PC-3 (cell line): ENCODE results near the gene COL4A1. TPM values are rescaled to one million over a fixed set of nuclear protein-coding genes. Genes with fewer than 3 reads are reported as not detected.
"Not testable (repeated sequence)": the region's sequence is repeated elsewhere in the genome, so short reads cannot be mapped to it uniquely, and the experiment has no call there.

Source experiments
- ATAC-seq: fragments of 200-7000 bp; cut with Tn5 transposase; 2 replicates; pipeline ENCODE4 v1.9.1; 2020; ENCODE audit warnings: mild to moderate bottlenecking, moderate library complexity
- BruUV-seq: library from RNA; stranded (reverse); fragments of 400-500 nt; replicated peaks from 2 replicates; lab custom pipeline; 2021; lab: Mats Ljungman, UMichigan
- CTCF ChIA-PET: fragments of 300-600 bp; sonication (Branson Sonifier 250); formaldehyde crosslinking; loops from one replicate; lab custom pipeline; 2022; ENCODE audit warnings: antibody characterized with exemption; lab: Charles Lee
- POLR2A ChIA-PET: fragments of 300-600 bp; sonication (Branson Sonifier 250); formaldehyde crosslinking; loops from one replicate; lab custom pipeline; 2022; ENCODE audit warnings: antibody characterized with exemption; ENCODE audit not compliant: unreplicated experiment; lab: Charles Lee
- DNase-seq: peaks from one replicate; pipeline ENCODE4 v3.0.0-alpha.2; 2015
- H2AFZ ChIP-seq: fragments of 300-600 bp; sonication (generic); 2 replicates; pipeline ENCODE4 v1.6.0; 2016; ENCODE audit warnings: antibody characterized with exemption, low read length
- H3F3A ChIP-seq: fragments of 300-600 bp; sonication (generic); one replicate; pipeline ENCODE4 v1.6.0; 2017; ENCODE audit warnings: antibody characterized with exemption, low read length, control low read depth, mild to moderate bottlenecking; ENCODE audit not compliant: unreplicated experiment
- H3K27ac ChIP-seq: fragments of 300-600 bp; sonication (generic); 2 replicates; pipeline ENCODE4 v1.5.1; 2016; ENCODE audit warnings: mild to moderate bottlenecking, low read length
- H3K27me3 ChIP-seq: fragments of 300-600 bp; sonication (generic); 2 replicates; pipeline ENCODE4 v1.6.1; 2016; ENCODE audit warnings: low read length, mixed read lengths
- H3K36me3 ChIP-seq: fragments of 300-600 bp; sonication (generic); 2 replicates; pipeline ENCODE4 v1.6.1; 2016; ENCODE audit warnings: low read depth, mixed run types, low read length, mixed read lengths
- H3K4me1 ChIP-seq: fragments of 300-600 bp; sonication (generic); 2 replicates; pipeline ENCODE4 v1.5.1; 2016; ENCODE audit warnings: low read length; ENCODE audit not compliant: insufficient read depth
- H3K4me2 ChIP-seq: fragments of 300-600 bp; sonication (generic); 2 replicates; pipeline ENCODE4 v1.6.0; 2016; ENCODE audit warnings: low read length
- H3K4me3 ChIP-seq: fragments of 300-600 bp; sonication (generic); 2 replicates; pipeline ENCODE4 v1.5.1; 2016; ENCODE audit warnings: mild to moderate bottlenecking, low read length, mixed read lengths
- H3K79me2 ChIP-seq: fragments of 300-600 bp; sonication (generic); 2 replicates; pipeline ENCODE4 v1.6.1; 2017; ENCODE audit warnings: low read length, mixed read lengths
- H3K9ac ChIP-seq: fragments of 300-600 bp; sonication (generic); 2 replicates; pipeline ENCODE4 v1.6.0; 2016; ENCODE audit warnings: mild to moderate bottlenecking, low read length
- H3K9me2 ChIP-seq: fragments of 300-600 bp; sonication (generic); replicated peaks from 2 replicates; pipeline ENCODE4 v1.6.1; 2016; ENCODE audit warnings: mixed run types, low read length, mixed read lengths
- H3K9me3 ChIP-seq: fragments of 300-600 bp; sonication (generic); 2 replicates; pipeline ENCODE4 v1.6.1; 2016; ENCODE audit warnings: low read length, mixed read lengths
- H4K20me1 ChIP-seq: fragments of 300-600 bp; sonication (generic); 2 replicates; pipeline ENCODE4 v1.6.1; 2016; ENCODE audit warnings: low read length, mixed read lengths
- EZH2 ChIP-seq: fragments of 300-600 bp; sonication (generic); IDR thresholded peaks from one replicate; pipeline ENCODE4 v1.6.1; 2017; ENCODE audit warnings: antibody characterized with exemption, mild to moderate bottlenecking, low read length; ENCODE audit not compliant: unreplicated experiment
- EZH2phosphoT487 ChIP-seq: fragments of 300-600 bp; sonication (generic); IDR thresholded peaks from 2 replicates; pipeline ENCODE4 v1.6.1; 2018; ENCODE audit warnings: mild to moderate bottlenecking, antibody characterized with exemption, low read length, borderline replicate concordance
- intact Hi-C: fragments of 100-400 bp; cut with micrococcal nuclease; formaldehyde crosslinking; loops from 2 replicates; pipeline ENCODE4 v1.9.0; 2023
- total RNA-seq: library from RNA; depleted of rRNA; stranded (reverse); fragments of >200 nt; gene quantifications from 2 replicates; pipeline ENCODE4 v1.2.3, GENCODE V29; 2014
- TF ChIP-seq, protein P1 (sequence below): fragments of 300-600 bp; sonication (generic); conservative IDR thresholded peaks from 2 replicates; pipeline ENCODE4 v1.5.1; 2017; ENCODE audit warnings: antibody characterized with exemption, low read depth, mild to moderate bottlenecking, low read length

COL4A1 gene
- total RNA-seq, 1 experiment from 2014 or later: 48.7 TPM

DNA sequence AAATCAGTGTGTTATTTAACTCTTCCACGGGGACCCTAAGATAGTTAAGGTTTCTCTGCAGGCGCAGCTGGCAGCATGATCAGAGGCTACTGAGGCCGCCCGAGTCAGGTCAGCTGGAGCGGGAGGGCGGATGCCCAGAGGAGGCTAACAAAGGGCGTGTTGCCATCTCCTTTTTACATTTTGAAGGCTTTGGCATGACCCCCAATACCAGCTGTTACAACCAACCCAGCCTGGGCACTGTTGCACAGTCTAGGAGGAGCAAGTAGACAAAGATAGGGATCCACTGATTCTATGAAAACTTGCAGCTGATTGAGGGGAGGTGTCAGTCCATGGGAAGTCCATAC, 15.8 kb upstream of the COL4A1 start:
- peaks cover 49% of the 10 kb centered on the region for H3K79me2 ChIP-seq
- peaks cover 37% of the 10 kb centered on the region for H3K4me1 ChIP-seq
- H3K27me3 ChIP-seq: no peaks in the 10 kb centered on the region
- no peaks in the 10 kb centered on the region for H3K9me3 ChIP-seq
- H3K9me2 ChIP-seq: no peaks in the 10 kb centered on the region
- TF ChIP-seq EZH2phosphoT487 (no peak), EZH2 (no peak)
- TF ChIP-seq, protein P1, sequence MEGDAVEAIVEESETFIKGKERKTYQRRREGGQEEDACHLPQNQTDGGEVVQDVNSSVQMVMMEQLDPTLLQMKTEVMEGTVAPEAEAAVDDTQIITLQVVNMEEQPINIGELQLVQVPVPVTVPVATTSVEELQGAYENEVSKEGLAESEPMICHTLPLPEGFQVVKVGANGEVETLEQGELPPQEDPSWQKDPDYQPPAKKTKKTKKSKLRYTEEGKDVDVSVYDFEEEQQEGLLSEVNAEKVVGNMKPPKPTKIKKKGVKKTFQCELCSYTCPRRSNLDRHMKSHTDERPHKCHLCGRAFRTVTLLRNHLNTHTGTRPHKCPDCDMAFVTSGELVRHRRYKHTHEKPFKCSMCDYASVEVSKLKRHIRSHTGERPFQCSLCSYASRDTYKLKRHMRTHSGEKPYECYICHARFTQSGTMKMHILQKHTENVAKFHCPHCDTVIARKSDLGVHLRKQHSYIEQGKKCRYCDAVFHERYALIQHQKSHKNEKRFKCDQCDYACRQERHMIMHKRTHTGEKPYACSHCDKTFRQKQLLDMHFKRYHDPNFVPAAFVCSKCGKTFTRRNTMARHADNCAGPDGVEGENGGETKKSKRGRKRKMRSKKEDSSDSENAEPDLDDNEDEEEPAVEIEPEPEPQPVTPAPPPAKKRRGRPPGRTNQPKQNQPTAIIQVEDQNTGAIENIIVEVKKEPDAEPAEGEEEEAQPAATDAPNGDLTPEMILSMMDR: no peak
- H3K4me2 ChIP-seq: no peak overlapping the region
- H3K36me3 ChIP-seq: no peaks in the 10 kb centered on the region
- 0 out of 2 replicates have a peak overlapping the region, but pooled peaks have one; percentile 6 for H3K27ac ChIP-seq
- ATAC-seq (no peak), DNase-seq (no peak)
- no TSS peak for BruUV-seq
- H3F3A ChIP-seq: no peaks in the 10 kb centered on the region
- ChIA-PET CTCF (interaction anchor here (0.9 to 1.3 kb wide), 2 partner anchors 75 to 89 kb away, joined by 3 to 6 read pairs; no protein-coding TSS in a partner anchor), POLR2A (interaction anchor here (0.9 kb wide), 1 partner anchor 14 kb away, joined by 7 read pairs; no protein-coding TSS in a partner anchor)
- no peak overlapping the region for H3K4me3 ChIP-seq
- intact Hi-C loops: loop anchor here (1.0 to 5.0 kb wide), 4 partner anchors 60 to 100 kb away; no protein-coding TSS in a partner anchor
- H4K20me1 ChIP-seq: 0 out of 2 replicates have a peak, but pooled peaks cover 3% of the 10 kb centered on the region
- no peak overlapping the region for H2AFZ ChIP-seq
- H3K9ac ChIP-seq: no peak overlapping the region

DNA sequence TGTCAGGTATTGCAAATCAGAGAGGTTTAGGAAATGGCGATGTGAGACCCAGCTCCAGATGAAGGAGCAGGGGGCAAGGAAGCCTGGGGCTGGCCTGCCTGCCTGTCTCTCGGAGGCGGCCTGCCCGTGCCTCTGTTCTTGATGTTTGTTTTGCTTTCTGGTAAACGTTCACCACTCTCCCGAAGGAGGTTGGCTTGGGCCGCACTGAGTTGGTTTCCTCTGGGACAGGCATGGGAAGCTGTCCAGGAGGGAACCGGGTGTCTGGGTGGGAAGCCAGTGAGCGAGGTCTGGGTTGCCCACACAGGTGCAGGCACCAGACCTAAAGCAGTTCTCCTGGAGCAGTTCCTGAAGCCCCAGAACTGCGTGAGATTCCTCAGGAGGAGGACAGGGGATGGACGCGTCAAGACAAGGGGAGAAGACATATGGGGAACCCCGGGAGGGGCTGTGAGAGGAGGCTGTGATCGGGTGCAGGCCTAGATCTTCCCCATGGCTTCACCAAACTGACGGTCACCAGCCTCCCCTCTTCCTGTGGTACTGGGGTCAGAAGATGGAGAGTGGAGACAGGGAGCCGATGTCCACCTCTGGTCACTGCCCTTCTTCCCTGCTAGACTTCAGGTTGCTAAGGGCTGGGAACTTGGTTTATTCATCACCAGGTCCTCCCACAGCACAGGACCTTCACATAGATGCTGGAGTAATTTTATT, 15.3 kb upstream of the COL4A1 start:
- H3K27me3 ChIP-seq: no peaks in the 10 kb centered on the region
- H3K79me2 ChIP-seq: peaks cover 49% of the 10 kb centered on the region
- H4K20me1 ChIP-seq: 0 out of 2 replicates have a peak, but pooled peaks cover 3% of the 10 kb centered on the region
- CTCF ChIA-PET: no interaction called here
- H3K9ac ChIP-seq: no peak overlapping the region
- no peaks in the 10 kb centered on the region for H3K36me3 ChIP-seq
- H3K9me3 ChIP-seq: no peaks in the 10 kb centered on the region
- no peak overlapping the region for H3K4me2 ChIP-seq
- H3K4me1 ChIP-seq: peaks cover 37% of the 10 kb centered on the region
- BruUV-seq: no TSS peak
- POLR2A ChIA-PET: interaction anchor here (0.9 kb wide), 1 partner anchor 13 kb away, joined by 7 read pairs; no protein-coding TSS in a partner anchor
- H3K27ac ChIP-seq: no peak overlapping the region
- TF ChIP-seq EZH2phosphoT487 (no peak), EZH2 (no peak)
- TF ChIP-seq, protein P1: no peak
- intact Hi-C loops: loop anchor here (5.0 kb wide), 3 partner anchors 75 to 100 kb away; no protein-coding TSS in a partner anchor
- ATAC-seq (no peak), DNase-seq (no peak)
- H3K9me2 ChIP-seq: no peaks in the 10 kb centered on the region
- no peak overlapping the region for H3K4me3 ChIP-seq
- H2AFZ ChIP-seq: no peak overlapping the region
- no peaks in the 10 kb centered on the region for H3F3A ChIP-seq

DNA sequence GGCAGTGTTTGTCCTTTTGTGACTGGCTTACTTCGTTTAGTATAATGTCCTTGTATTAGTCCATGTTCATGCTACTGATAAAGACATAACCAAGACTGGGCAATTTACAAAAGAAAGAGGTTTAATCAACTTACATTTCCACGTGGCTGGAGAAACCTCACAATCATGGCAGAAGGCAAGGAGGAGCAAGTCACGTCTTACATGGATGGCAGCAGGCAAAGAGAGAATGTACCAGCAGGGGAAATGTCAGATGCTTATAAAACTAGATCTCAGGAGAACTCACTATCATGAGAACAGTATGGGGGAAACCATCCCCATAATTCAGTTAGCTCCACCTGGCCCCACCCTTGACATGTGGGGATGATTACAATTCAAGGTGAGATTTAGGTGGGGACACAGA, 14.6 kb upstream of the COL4A1 start:
- peaks cover 37% of the 10 kb centered on the region for H3K4me1 ChIP-seq

More for the DNA sequence above, 14.6 kb upstream of the COL4A1 start:
- H3K9me2 ChIP-seq, H3K9me3 ChIP-seq, H4K20me1 ChIP-seq, H2AFZ ChIP-seq, H3K4me3 ChIP-seq, H3F3A ChIP-seq, DNase-seq, ATAC-seq, H3K27me3 ChIP-seq, H3K27ac ChIP-seq, BruUV-seq, POLR2A ChIA-PET, H3K36me3 ChIP-seq, H3K9ac ChIP-seq, H3K4me2 ChIP-seq, CTCF ChIA-PET: not testable (repeated sequence)
- H3K79me2 ChIP-seq: peaks cover 48% of the 10 kb centered on the region
- intact Hi-C loops: loop anchor here (5.0 kb wide), 3 partner anchors 74 to 99 kb away; no protein-coding TSS in a partner anchor
